ENCODE results near the gene IGSF21. TPM values are rescaled to one million over a fixed set of nuclear protein-coding genes. Genes with fewer than 3 reads are reported as not detected.

The IGSF21 gene
- total and polyA plus RNA-seq, 2 of the 8 experiments (the other 6 are each of a cell fraction or from before 2014, with no cell fraction given) = 22.5 to 28.5 TPM

DNA sequence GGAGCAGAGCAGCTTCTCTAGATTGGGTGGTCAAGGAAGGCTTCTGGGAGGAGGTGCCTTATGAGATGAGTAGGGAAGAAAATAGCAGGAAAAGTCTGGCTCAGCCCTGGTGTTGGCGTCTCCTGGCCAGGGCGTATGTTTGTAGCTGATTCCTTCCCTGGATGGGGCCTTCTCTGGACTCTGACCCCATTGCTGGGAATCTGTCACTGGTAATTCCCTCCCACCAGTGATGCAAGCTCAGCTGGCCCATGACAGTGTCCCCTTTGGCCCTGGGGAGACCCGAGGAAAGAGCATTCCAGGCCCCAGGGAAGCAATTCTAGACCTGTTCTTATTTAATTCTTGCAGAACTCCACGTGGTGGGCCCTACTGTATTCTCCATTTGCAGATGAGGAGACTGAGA is 20.7 kb downstream of the IGSF21 start (continued):
- TF ChIP-seq CHD7 (IDR thresholded peaks at IDR 0.05; ENCODE audit: insufficient replicate concordance, low read length) = no peak
- TF ChIP-seq RAD21 (IDR thresholded peaks at IDR 0.05 in 1 of 2, conservative IDR thresholded peaks at IDR 0.05 in 1 of 2; ENCODE audit: low read depth in 2 of 2, low read length in 2 of 2) = no peak
- no peak for TF ChIP-seq YY1 (IDR thresholded peaks at IDR 0.05; ENCODE audit: low read depth, low read length)
